Measurements from ENCODE around the gene BCKDHB.
"Not testable (repeated sequence)": the region's sequence is repeated elsewhere in the genome, so short reads cannot be mapped to it uniquely, and the experiment has no call there.

Gene BCKDHB

GRCh38 chr6:80196906-80197305 lies 90.4 kb downstream of the BCKDHB start:
- Mint-ChIP-seq H3K4me1 (ENCODE audit: low read depth in 2 of 2) (peaks cover 0 to 1% of the 10 kb centered on the region in 2 donors), H3K27me3 (no peaks in the 10 kb centered on the region), H3K27ac (no peak overlapping the region), H3K9me3 (no peaks in the 10 kb centered on the region), H3K4me3 (no peak overlapping the region), H3K36me3 (ENCODE audit: insufficient read depth) (no peaks in the 10 kb centered on the region)
- DNase-seq (no peak), ATAC-seq (replicated peaks) (no peak)

- DNase-seq (no peak), ATAC-seq (replicated peaks) (no peak)
- Mint-ChIP-seq H3K4me3 (no peak overlapping the region), H3K27me3 (no peaks in the 10 kb centered on the region), H3K27ac (no peak overlapping the region), H3K4me1 (ENCODE audit: low read depth in 2 of 2) (peaks cover 0 to 1% of the 10 kb centered on the region in 2 donors), H3K9me3 (no peaks in the 10 kb centered on the region), H3K36me3 (ENCODE audit: insufficient read depth) (no peaks in the 10 kb centered on the region)
These were observed 91.0 kb downstream of the BCKDHB start for GRCh38 chr6:80197474-80197873.

GRCh38 chr6:80197986-80198385 lies 91.5 kb downstream of the BCKDHB start:
- DNase-seq: no peak
- H3K27ac Mint-ChIP-seq: no peak overlapping the region
- no peaks in the 10 kb centered on the region for H3K27me3 Mint-ChIP-seq
- ATAC-seq (replicated peaks): no peak
- H3K9me3 Mint-ChIP-seq: no peaks in the 10 kb centered on the region
- H3K4me1 Mint-ChIP-seq (ENCODE audit: low read depth in 2 of 2): peaks cover 0 to 1% of the 10 kb centered on the region in 2 donors
- no peak overlapping the region for H3K4me3 Mint-ChIP-seq
- no peaks in the 10 kb centered on the region for H3K36me3 Mint-ChIP-seq (ENCODE audit: insufficient read depth)

- no peak for ATAC-seq (replicated peaks)
- Mint-ChIP-seq H3K27me3 (no peaks in the 10 kb centered on the region), H3K9me3 (no peaks in the 10 kb centered on the region), H3K36me3 (ENCODE audit: insufficient read depth) (peaks cover 2% of the 10 kb centered on the region), H3K4me1 (ENCODE audit: low read depth in 2 of 2) (no peaks in the 10 kb centered on the region), H3K27ac (no peak overlapping the region), H3K4me3 (no peak overlapping the region)
- DNase-seq: no peak
These were observed 96.8 kb downstream of the BCKDHB start for GRCh38 chr6:80203283-80203682.

GRCh38 chr6:80205404-80205803 lies 98.9 kb downstream of the BCKDHB start:
- Mint-ChIP-seq H3K36me3 (ENCODE audit: insufficient read depth) (peaks cover 2% of the 10 kb centered on the region), H3K4me3 (no peak overlapping the region), H3K27ac (no peak overlapping the region), H3K27me3 (no peaks in the 10 kb centered on the region), H3K9me3 (no peaks in the 10 kb centered on the region), H3K4me1 (ENCODE audit: low read depth in 2 of 2) (no peaks in the 10 kb centered on the region)
- ATAC-seq (replicated peaks) (no peak), DNase-seq (no peak)

- Mint-ChIP-seq H3K9me3 (no peaks in the 10 kb centered on the region), H3K4me1 (ENCODE audit: low read depth in 2 of 2) (no peaks in the 10 kb centered on the region), H3K36me3 (ENCODE audit: insufficient read depth) (peaks cover 2% of the 10 kb centered on the region), H3K4me3 (no peak overlapping the region), H3K27me3 (no peaks in the 10 kb centered on the region), H3K27ac (no peak overlapping the region)
- DNase-seq: no peak
- ATAC-seq (replicated peaks): no peak
These were observed 100.3 kb downstream of the BCKDHB start for GRCh38 chr6:80206758-80207157.

- no peaks in the 10 kb centered on the region for H3K36me3 Mint-ChIP-seq (ENCODE audit: insufficient read depth)
- H3K27ac Mint-ChIP-seq: no peak overlapping the region
- no peaks in the 10 kb centered on the region for H3K4me1 Mint-ChIP-seq (ENCODE audit: low read depth in 2 of 2)
- no peak overlapping the region for H3K4me3 Mint-ChIP-seq
- H3K9me3 Mint-ChIP-seq: no peaks in the 10 kb centered on the region
- ATAC-seq (replicated peaks) (no peak), DNase-seq (no peak)
- no peaks in the 10 kb centered on the region for H3K27me3 Mint-ChIP-seq
These were observed 103.0 kb downstream of the BCKDHB start for GRCh38 chr6:80209430-80209829.

- DNase-seq: no peak
- Mint-ChIP-seq H3K36me3 (ENCODE audit: insufficient read depth) (no peaks in the 10 kb centered on the region), H3K27me3 (no peaks in the 10 kb centered on the region), H3K9me3 (no peaks in the 10 kb centered on the region), H3K4me1 (ENCODE audit: low read depth in 2 of 2) (no peaks in the 10 kb centered on the region), H3K27ac (no peak overlapping the region), H3K4me3 (no peak overlapping the region)
- ATAC-seq (replicated peaks): no peak
These were observed 104.1 kb downstream of the BCKDHB start for GRCh38 chr6:80210618-80211017.

- H3K27me3 Mint-ChIP-seq: no peaks in the 10 kb centered on the region
- peak overlapping the region in 1 of 2 donors; percentile 2 for H3K27ac Mint-ChIP-seq
- ATAC-seq (replicated peaks) (no peak), DNase-seq (no peak)
- no peak overlapping the region for H3K4me3 Mint-ChIP-seq
- no peaks in the 10 kb centered on the region for H3K4me1 Mint-ChIP-seq (ENCODE audit: low read depth in 2 of 2)
- H3K36me3 Mint-ChIP-seq (ENCODE audit: insufficient read depth): no peaks in the 10 kb centered on the region
- no peaks in the 10 kb centered on the region for H3K9me3 Mint-ChIP-seq
These were observed 104.8 kb downstream of the BCKDHB start for GRCh38 chr6:80211286-80211685.

- not testable (repeated sequence) for H3K4me1 Mint-ChIP-seq (ENCODE audit: low read depth in 2 of 2); DNase-seq; H3K4me3 Mint-ChIP-seq; H3K27me3 Mint-ChIP-seq; ATAC-seq (replicated peaks); H3K36me3 Mint-ChIP-seq (ENCODE audit: insufficient read depth); H3K9me3 Mint-ChIP-seq
- peak overlapping the region in 1 of 2 donors; percentile 2 for H3K27ac Mint-ChIP-seq
These were observed 105.4 kb downstream of the BCKDHB start for GRCh38 chr6:80211890-80212289.

GRCh38 chr6:80214436-80215022 lies 108.1 kb downstream of the BCKDHB start:
- Mint-ChIP-seq H3K4me1 (ENCODE audit: low read depth in 2 of 2) (no peaks in the 10 kb centered on the region), H3K27me3 (no peaks in the 10 kb centered on the region), H3K27ac (no peak overlapping the region), H3K4me3 (no peak overlapping the region), H3K36me3 (ENCODE audit: insufficient read depth) (no peaks in the 10 kb centered on the region), H3K9me3 (no peaks in the 10 kb centered on the region)
- DNase-seq: peak; percentile 2 to 7 (median 2)
- peak; percentile 69 for ATAC-seq (replicated peaks)

GRCh38 chr6:80215063-80215462 lies 108.6 kb downstream of the BCKDHB start:
- Mint-ChIP-seq H3K4me1 (ENCODE audit: low read depth in 2 of 2) (no peaks in the 10 kb centered on the region), H3K27me3 (no peaks in the 10 kb centered on the region), H3K4me3 (no peak overlapping the region), H3K36me3 (ENCODE audit: insufficient read depth) (no peaks in the 10 kb centered on the region), H3K27ac (no peak overlapping the region), H3K9me3 (no peaks in the 10 kb centered on the region)
- DNase-seq (no peak), ATAC-seq (replicated peaks) (no peak)

GRCh38 chr6:80217794-80218193 lies 111.3 kb downstream of the BCKDHB start:
- H3K4me1 Mint-ChIP-seq (ENCODE audit: low read depth in 2 of 2): peaks cover 0 to 4% of the 10 kb centered on the region in 2 donors
- ATAC-seq (replicated peaks) (no peak), DNase-seq (no peak)
- H3K9me3 Mint-ChIP-seq: no peaks in the 10 kb centered on the region
- H3K27me3 Mint-ChIP-seq: no peaks in the 10 kb centered on the region
- H3K4me3 Mint-ChIP-seq: no peak overlapping the region
- no peak overlapping the region for H3K27ac Mint-ChIP-seq
- no peaks in the 10 kb centered on the region for H3K36me3 Mint-ChIP-seq (ENCODE audit: insufficient read depth)

- no peaks in the 10 kb centered on the region for H3K9me3 Mint-ChIP-seq
- DNase-seq: no peak
- peaks cover 0 to 4% of the 10 kb centered on the region in 2 donors for H3K4me1 Mint-ChIP-seq (ENCODE audit: low read depth in 2 of 2)
- no peak for ATAC-seq (replicated peaks)
- no peaks in the 10 kb centered on the region for H3K27me3 Mint-ChIP-seq
- no peak overlapping the region for H3K4me3 Mint-ChIP-seq
- no peak overlapping the region for H3K27ac Mint-ChIP-seq
- no peaks in the 10 kb centered on the region for H3K36me3 Mint-ChIP-seq (ENCODE audit: insufficient read depth)
These were observed 117.3 kb downstream of the BCKDHB start for GRCh38 chr6:80223743-80224212.

GRCh38 chr6:80226151-80226550 lies 119.7 kb downstream of the BCKDHB start:
- no peak for DNase-seq
- Mint-ChIP-seq H3K4me1 (ENCODE audit: low read depth in 2 of 2) (peaks cover 0 to 1% of the 10 kb centered on the region in 2 donors), H3K36me3 (ENCODE audit: insufficient read depth) (no peaks in the 10 kb centered on the region), H3K27ac (no peak overlapping the region), H3K9me3 (no peaks in the 10 kb centered on the region), H3K4me3 (no peak overlapping the region), H3K27me3 (no peaks in the 10 kb centered on the region)
- no peak for ATAC-seq (replicated peaks)

Data from effector memory CD8-positive, alpha-beta T cell (primary cell).